Uterus (tissue), 4 donors: ENCODE data around the gene A1BG. TPM values are rescaled to one million over a fixed set of nuclear protein-coding genes. Genes with fewer than 3 reads are reported as not detected.

Experiments used
- DNase-seq, 2 donors: peaks; one replicate each; pipeline ENCODE4 v3.0.0-alpha.2; 2019 to 2020
- H3K27ac ChIP-seq, 2 donors: fragments of 200-600 bp; sonication (generic); 1 replicate in 1 of 2; 2 replicates in 1 of 2; pipeline ENCODE4 v1.5.1; 2016 to 2018
- H3K27me3 ChIP-seq, 2 donors: fragments of 200-600 bp; sonication (generic); one replicate each; pipeline ENCODE4 v1.5.1; 2018 to 2019; ENCODE audit warnings: control low read depth in 1 of 2
- H3K36me3 ChIP-seq, 2 donors: fragments of 200-600 bp; sonication (generic); one replicate each; pipeline ENCODE4 v1.5.1; 2019; ENCODE audit warnings: control low read depth in 1 of 2
- H3K4me1 ChIP-seq, 2 donors: fragments of 200-600 bp; sonication (generic); one replicate each; pipeline ENCODE4 v1.5.1; 2018 to 2019; ENCODE audit warnings: control low read depth in 1 of 2
- H3K4me3 ChIP-seq, 2 donors: fragments of 200-600 bp; sonication (generic); 1 replicate in 1 of 2; 2 replicates in 1 of 2; pipeline ENCODE4 v1.5.1; 2018 to 2019; ENCODE audit warnings: mild to moderate bottlenecking in 1 of 2
- H3K9me3 ChIP-seq, 2 donors: fragments of 200-600 bp; sonication (generic); one replicate each; pipeline ENCODE4 v1.5.1; 2019; ENCODE audit warnings: control low read depth in 1 of 2
- POLR2A ChIP-seq, 2 donors: fragments of 450-650 bp; IDR thresholded peaks; one replicate each; pipeline ENCODE4 v1.6.1; 2016; ENCODE audit warnings: antibody characterized with exemption in 2 of 2, mild to moderate bottlenecking in 1 of 2, moderate library complexity in 1 of 2
- intact Hi-C: fragments of 100-400 bp; cut with DNase I; formaldehyde crosslinking; loops from one replicate; pipeline ENCODE4 v1.15.1; 2023; ENCODE audit warnings: low total_unique reads
- total RNA-seq, 4 donors: library from RNA; depleted of rRNA in 3 of 4; stranded (reverse); fragments of >200 nt in 3 of 4; gene quantifications; one replicate each; pipeline versions ENCODE4 v1.1.0 to v1.2.4, GENCODE V29; 2014 to 2023
- TF ChIP-seq, protein P1 (sequence below), 4 experiments: fragments of 200-600 bp in 2 of 4; fragments of 450-650 bp in 2 of 4; sonication (generic) in 2 of 4; IDR thresholded peaks; one replicate each; pipeline ENCODE4 v1.5.1; 2016 to 2019; ENCODE audit warnings: antibody characterized with exemption in 4 of 4, mild to moderate bottlenecking in 2 of 4, moderate library complexity in 1 of 4
- donor health status: DM: yes; HTN: yes; CAD: no.

A1BG gene
- total RNA-seq, 4 donors from 2014 or later, result 2.8 to 108 (median 12.9) TPM

GRCh38 chr19:58386576-58387337 lies 33.5 kb upstream of the A1BG start, which contains the start of gene RPS5:
RPS5 (plus strand) TSS chr19:58387269; CDS start chr19:58388138, 869 bp downstream.
- peak; percentile 95 to 97 for DNase-seq
- Histone ChIP-seq H3K9me3 (no peaks in the 10 kb centered on the region), H3K27ac (peak within 1 kb of the TSS; percentile 92 to 97), H3K27me3 (no peaks in the 10 kb centered on the region), H3K36me3 (no peaks in the 10 kb centered on the region), H3K4me3 (peak within 1 kb of the TSS; percentile 61 to 88), H3K4me1 (peaks cover 5 to 21% of the 10 kb centered on the region in 2 donors)
- peak; percentile 58 to 77 for TF ChIP-seq POLR2A (IDR thresholded peaks at IDR 0.05)
- TF ChIP-seq, protein P1, sequence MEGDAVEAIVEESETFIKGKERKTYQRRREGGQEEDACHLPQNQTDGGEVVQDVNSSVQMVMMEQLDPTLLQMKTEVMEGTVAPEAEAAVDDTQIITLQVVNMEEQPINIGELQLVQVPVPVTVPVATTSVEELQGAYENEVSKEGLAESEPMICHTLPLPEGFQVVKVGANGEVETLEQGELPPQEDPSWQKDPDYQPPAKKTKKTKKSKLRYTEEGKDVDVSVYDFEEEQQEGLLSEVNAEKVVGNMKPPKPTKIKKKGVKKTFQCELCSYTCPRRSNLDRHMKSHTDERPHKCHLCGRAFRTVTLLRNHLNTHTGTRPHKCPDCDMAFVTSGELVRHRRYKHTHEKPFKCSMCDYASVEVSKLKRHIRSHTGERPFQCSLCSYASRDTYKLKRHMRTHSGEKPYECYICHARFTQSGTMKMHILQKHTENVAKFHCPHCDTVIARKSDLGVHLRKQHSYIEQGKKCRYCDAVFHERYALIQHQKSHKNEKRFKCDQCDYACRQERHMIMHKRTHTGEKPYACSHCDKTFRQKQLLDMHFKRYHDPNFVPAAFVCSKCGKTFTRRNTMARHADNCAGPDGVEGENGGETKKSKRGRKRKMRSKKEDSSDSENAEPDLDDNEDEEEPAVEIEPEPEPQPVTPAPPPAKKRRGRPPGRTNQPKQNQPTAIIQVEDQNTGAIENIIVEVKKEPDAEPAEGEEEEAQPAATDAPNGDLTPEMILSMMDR (IDR thresholded peaks at IDR 0.05), result no peak
- intact Hi-C loops, result no loop called here

DNA sequence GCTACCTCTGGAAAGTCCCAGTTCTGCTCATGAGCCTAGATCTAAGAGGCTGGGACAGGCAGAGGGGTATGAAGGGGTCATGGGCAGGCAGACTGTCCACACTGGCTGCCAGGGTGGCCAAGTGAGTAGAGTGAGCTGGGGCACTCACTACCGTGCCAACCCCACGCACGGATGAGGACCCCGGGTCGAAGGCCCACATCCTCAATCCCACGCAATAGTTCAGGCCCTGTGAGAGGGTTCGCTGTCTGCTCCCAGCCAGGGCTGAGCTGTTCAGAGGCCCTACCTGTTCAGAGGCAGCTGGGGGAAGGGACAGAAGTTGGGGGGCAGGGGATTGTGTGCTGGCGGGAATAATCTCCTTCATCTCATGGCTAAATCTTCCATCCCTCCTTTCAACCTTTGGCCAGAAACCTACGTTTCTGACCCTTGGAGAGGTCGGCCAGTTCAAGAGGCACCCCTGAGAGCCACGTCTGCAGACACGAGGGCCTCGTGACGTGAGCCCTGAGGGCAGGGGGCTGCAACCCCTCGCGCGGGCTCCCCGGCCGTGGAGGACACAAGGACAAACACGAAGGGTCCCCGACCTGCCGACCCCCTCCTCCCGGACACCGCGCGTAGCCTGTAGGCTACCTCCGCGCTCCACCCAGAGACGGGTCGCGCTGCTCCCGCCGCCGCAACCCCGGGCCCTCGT lies 32.7 kb upstream of the A1BG start:
- intact Hi-C loops, result no loop called here

DNA sequence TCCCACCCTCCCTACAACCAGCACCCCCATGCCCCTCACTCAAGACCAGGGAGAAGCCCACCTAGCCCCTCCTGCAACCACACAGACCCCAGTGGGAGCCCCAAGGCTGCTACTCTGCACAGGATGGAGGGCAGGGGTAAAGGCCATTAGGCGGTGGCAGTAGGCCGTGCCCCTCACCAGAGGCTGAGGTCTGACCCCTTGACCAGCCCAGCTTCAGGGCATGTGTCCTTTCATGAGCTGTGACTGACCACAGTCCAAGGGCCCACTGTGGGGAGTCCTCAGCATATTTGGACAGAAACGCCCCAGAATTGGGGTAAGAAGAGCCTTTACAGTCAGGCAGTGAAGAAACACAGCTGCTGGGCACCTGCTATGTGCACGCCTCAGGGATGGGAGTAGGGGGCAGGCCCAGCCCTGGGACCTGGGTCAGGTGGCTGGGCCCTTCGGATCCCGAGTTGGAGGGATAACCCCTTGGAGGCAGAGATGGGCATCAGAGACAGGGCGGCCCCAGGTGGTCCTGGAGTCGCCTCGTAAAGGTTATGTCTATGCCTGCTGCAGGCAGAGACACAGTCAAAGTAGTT lies 32.1 kb upstream of the A1BG start:
- no peak for TF ChIP-seq POLR2A (IDR thresholded peaks at IDR 0.05)
- TF ChIP-seq, protein P1 (IDR thresholded peaks at IDR 0.05), result no peak
- peaks cover 5 to 21% of the 10 kb centered on the region in 2 donors for H3K4me1 ChIP-seq
- H3K27ac ChIP-seq, result peak overlapping the region; percentile 92 to 97
- H3K4me3 ChIP-seq, result peak overlapping the region in 1 of 2 donors; percentile 88
- no peaks in the 10 kb centered on the region for H3K9me3 ChIP-seq
- intact Hi-C loops, result no loop called here
- no peaks in the 10 kb centered on the region for H3K36me3 ChIP-seq
- H3K27me3 ChIP-seq, result no peaks in the 10 kb centered on the region
- DNase-seq, result no peak

More for the DNA sequence above, 32.7 kb upstream of the A1BG start:
- Histone ChIP-seq H3K27ac (peak overlapping the region; percentile 92 to 97), H3K4me1 (peaks cover 5 to 21% of the 10 kb centered on the region in 2 donors), H3K27me3 (no peaks in the 10 kb centered on the region), H3K4me3 (peak overlapping the region; percentile 61 to 88), H3K9me3 (no peaks in the 10 kb centered on the region), H3K36me3 (no peaks in the 10 kb centered on the region)
- peak in 1 of 2 donors; percentile 35 for DNase-seq
- TF ChIP-seq POLR2A (IDR thresholded peaks at IDR 0.05), result no peak
- TF ChIP-seq, protein P1 (IDR thresholded peaks at IDR 0.05), result no peak

- no peak overlapping the region for H3K4me3 ChIP-seq
- no peak overlapping the region for H3K27ac ChIP-seq
- TF ChIP-seq POLR2A (IDR thresholded peaks at IDR 0.05), result no peak
- TF ChIP-seq, protein P1 (IDR thresholded peaks at IDR 0.05), result no peak
- no peaks in the 10 kb centered on the region for H3K27me3 ChIP-seq
- H3K4me1 ChIP-seq, result peaks cover 3 to 23% of the 10 kb centered on the region in 2 donors
- DNase-seq, result no peak
- H3K9me3 ChIP-seq, result no peaks in the 10 kb centered on the region
- H3K36me3 ChIP-seq, result no peaks in the 10 kb centered on the region
- intact Hi-C loops, result no loop called here
Measured at GRCh38 chr19:58382997-58383603, 29.8 kb upstream of the A1BG start.
